B cell (primary cell): ENCODE results near the gene MARCHF3. TPM values are rescaled to one million over a fixed set of nuclear protein-coding genes. Genes with fewer than 3 reads are reported as not detected.

ENCODE experiments used
- ATAC-seq: fragments of 200-7000 bp; cut with Tn5 transposase; one replicate; pipeline ENCODE4 v1.10.0; 2021; ENCODE audit warnings: low read depth, mild to moderate bottlenecking, moderate number of reproducible peaks, moderate library complexity
- CTCF ChIA-PET: fragments of 350-600 bp; sonication (Branson Sonifier 250); formaldehyde crosslinking; loops from one replicate; lab custom pipeline; 2021; ENCODE audit warnings: antibody characterized with exemption, inconsistent platforms; lab: Charles Lee
- POLR2A ChIA-PET: fragments of 350-600 bp; sonication (Branson Sonifier 250); formaldehyde crosslinking; loops from one replicate; lab custom pipeline; 2021; ENCODE audit warnings: antibody characterized with exemption; lab: Charles Lee
- DNase-seq: peaks from one replicate; pipeline ENCODE4 v3.0.0; 2013
- H2AFZ ChIP-seq: 2 replicates; pipeline ENCODE4 v1.6.1; 2012; ENCODE audit warnings: mild to moderate bottlenecking, low read depth, low read length; ENCODE audit not compliant: insufficient read depth, poor library complexity, severe bottlenecking
- H3K27ac ChIP-seq, 2 donors: 1 replicate in 1 of 2; 2 replicates in 1 of 2; pipeline ENCODE4 v1.5.1; 2012 to 2013; ENCODE audit warnings: low read length in 2 of 2, mild to moderate bottlenecking in 2 of 2, moderate library complexity in 1 of 2
- H3K27me3 ChIP-seq, 4 experiments: fragments of 200-600 bp in 1 of 4; sonication (generic) in 1 of 4; replicated peaks in 1 of 4; 1 replicate in 2 of 4; 2 replicates in 2 of 4; pipeline versions ENCODE4 v1.6.1 to v1.7.0; 2013 to 2016; ENCODE audit warnings: low read length in 3 of 4, mild to moderate bottlenecking in 2 of 4, mixed read lengths in 1 of 4, moderate library complexity in 1 of 4; ENCODE audit not compliant: insufficient read depth in 4 of 4, control insufficient read depth in 3 of 4; ENCODE audit errors: control extremely low read depth in 1 of 4
- H3K36me3 ChIP-seq, 2 experiments: replicated peaks in 1 of 2; 1 replicate in 1 of 2; 2 replicates in 1 of 2; pipeline versions ENCODE4 v1.6.1 to v1.7.1; 2013; ENCODE audit warnings: low read length in 1 of 2; ENCODE audit not compliant: insufficient read depth in 2 of 2, control insufficient read depth in 1 of 2; ENCODE audit errors: control extremely low read depth in 1 of 2, extremely low read depth in 1 of 2
- H3K4me1 ChIP-seq, 2 donors: fragments of 200-600 bp in 1 of 2; sonication (generic) in 1 of 2; 1 replicate in 1 of 2; 2 replicates in 1 of 2; pipeline versions ENCODE4 v1.5.1 to v1.6.1; 2013 to 2017; ENCODE audit warnings: low read length in 2 of 2; ENCODE audit not compliant: control insufficient read depth in 2 of 2, insufficient read depth in 2 of 2
- H3K4me2 ChIP-seq: replicated peaks from 2 replicates; pipeline ENCODE3; 2012; ENCODE audit warnings: mild to moderate bottlenecking, low read depth, low read length; ENCODE audit not compliant: poor library complexity, severe bottlenecking
- H3K4me3 ChIP-seq, 5 experiments: fragments of 200-600 bp in 1 of 5; sonication (generic) in 1 of 5; 1 replicate in 3 of 5; 2 replicates in 2 of 5; pipeline versions ENCODE4 v1.5.1 to v1.7.0; 2011 to 2016; ENCODE audit warnings: low read length in 4 of 5, mild to moderate bottlenecking in 4 of 5, low read depth in 2 of 5, control low read depth in 1 of 5, moderate library complexity in 1 of 5; ENCODE audit not compliant: insufficient read depth in 1 of 5; ENCODE audit errors: control extremely low read depth in 1 of 5, extremely low read depth in 1 of 5
- H3K79me2 ChIP-seq: fragments of 200-600 bp; sonication (generic); one replicate; pipeline ENCODE4 v1.6.0; 2016; ENCODE audit warnings: low read length; ENCODE audit not compliant: control insufficient read depth, insufficient read depth
- H3K9ac ChIP-seq: fragments of 200-600 bp; sonication (generic); 2 replicates; pipeline ENCODE4 v1.6.1; 2017; ENCODE audit warnings: mild to moderate bottlenecking, low read length, moderate library complexity
- H3K9me3 ChIP-seq, 3 donors: one replicate each; pipeline versions ENCODE4 v1.6.1 to v1.7.1; 2013; ENCODE audit warnings: low read length in 2 of 3; ENCODE audit not compliant: control insufficient read depth in 2 of 3, insufficient read depth in 1 of 3; ENCODE audit errors: control extremely low read depth in 1 of 3
- H4K20me1 ChIP-seq: 2 replicates; pipeline ENCODE4 v1.6.0; 2012; ENCODE audit warnings: mild to moderate bottlenecking, low read length; ENCODE audit not compliant: insufficient read depth, control insufficient read depth, poor library complexity, severe bottlenecking
- H3K27ac Mint-ChIP-seq: one replicate; pipeline ENCODE4 v1.8.0; 2021; ENCODE audit warnings: mixed read lengths
- H3K27me3 Mint-ChIP-seq: one replicate; pipeline ENCODE4 v1.8.0; 2021; ENCODE audit warnings: mixed read lengths
- H3K4me1 Mint-ChIP-seq: one replicate; pipeline ENCODE4 v1.8.0; 2021; ENCODE audit warnings: mixed read lengths
- H3K4me3 Mint-ChIP-seq: one replicate; pipeline ENCODE4 v1.8.0; 2021; ENCODE audit warnings: mixed read lengths
- H3K9me3 Mint-ChIP-seq: one replicate; pipeline ENCODE4 v1.8.0; 2022; ENCODE audit warnings: mixed read lengths; ENCODE audit not compliant: insufficient read depth
- EZH2 ChIP-seq: IDR thresholded peaks from 2 replicates; pipeline ENCODE4 v1.6.1; 2012; ENCODE audit warnings: borderline replicate concordance, low read depth, mild to moderate bottlenecking, moderate library complexity, low read length; ENCODE audit not compliant: insufficient read depth, poor library complexity, severe bottlenecking
- WGBS: methylation state at CpG from one replicate; pipeline ENCODE4 v1.1.5; 2013; ENCODE audit warnings: missing lambda C conversion rate; ENCODE audit not compliant: insufficient coverage; 5-methylcytosine and 5-hydroxymethylcytosine counted together
- intact Hi-C: fragments of 100-400 bp; cut with micrococcal nuclease; formaldehyde crosslinking; loops from one replicate; pipeline ENCODE4 v1.10.0; 2022
- polyA plus RNA-seq: library from polyadenylated mRNA; depleted of rRNA; stranded (reverse); fragments of >200 nt; gene quantifications from 2 replicates; pipeline ENCODE4 v1.2.3, GENCODE V29; 2012
- total RNA-seq, 2 donors: library from RNA; stranded (reverse); fragments of 120-200 nt in 1 of 2; gene quantifications; 1 replicate in 1 of 2; 2 replicates in 1 of 2; pipeline versions ENCODE4 v1.2.3 to v1.2.4, GENCODE V29; 2013 to 2022
- TF ChIP-seq, protein P1 (sequence below): fragments of 200-600 bp; IDR thresholded peaks from one replicate; pipeline ENCODE4 v1.8.0; 2022; ENCODE audit warnings: antibody characterized with exemption, mild to moderate bottlenecking

Gene MARCHF3
- total and polyA plus RNA-seq, 2 donors (not counting 1 experiment from before 2014, with no cell fraction given) = 31.6 to 35.0 TPM

- H3K4me1 Mint-ChIP-seq = peaks cover 22% of the 10 kb centered on the region
- H3K79me2 ChIP-seq = peaks cover 14% of the 10 kb centered on the region
- H3K27ac Mint-ChIP-seq = no peak overlapping the region
- WGBS = 97% methylated on average over 3 of the region's 5 CpGs
- CTCF ChIA-PET = interaction anchor here (0.8 kb wide), 1 partner anchor 393 kb away, joined by 3 read pairs; no protein-coding TSS in a partner anchor
- H3K27ac ChIP-seq = no peak overlapping the region
- no peaks in the 10 kb centered on the region for H3K9me3 ChIP-seq
- no peaks in the 10 kb centered on the region for H3K9me3 Mint-ChIP-seq
- ATAC-seq = no peak
- H4K20me1 ChIP-seq = peaks cover 24% of the 10 kb centered on the region
- intact Hi-C loops = no loop called here
- H3K27me3 Mint-ChIP-seq = no peaks in the 10 kb centered on the region
- DNase-seq = no peak
- H3K4me2 ChIP-seq = no peak overlapping the region
- no peak overlapping the region for H3K4me3 Mint-ChIP-seq
- H3K9ac ChIP-seq = no peak overlapping the region
- H3K36me3 ChIP-seq = peaks cover 2 to 26% of the 10 kb centered on the region in 2 experiments
- no peak overlapping the region for H2AFZ ChIP-seq
- POLR2A ChIA-PET = no interaction called here
- H3K4me3 ChIP-seq = no peak overlapping the region
- TF ChIP-seq, protein P1, sequence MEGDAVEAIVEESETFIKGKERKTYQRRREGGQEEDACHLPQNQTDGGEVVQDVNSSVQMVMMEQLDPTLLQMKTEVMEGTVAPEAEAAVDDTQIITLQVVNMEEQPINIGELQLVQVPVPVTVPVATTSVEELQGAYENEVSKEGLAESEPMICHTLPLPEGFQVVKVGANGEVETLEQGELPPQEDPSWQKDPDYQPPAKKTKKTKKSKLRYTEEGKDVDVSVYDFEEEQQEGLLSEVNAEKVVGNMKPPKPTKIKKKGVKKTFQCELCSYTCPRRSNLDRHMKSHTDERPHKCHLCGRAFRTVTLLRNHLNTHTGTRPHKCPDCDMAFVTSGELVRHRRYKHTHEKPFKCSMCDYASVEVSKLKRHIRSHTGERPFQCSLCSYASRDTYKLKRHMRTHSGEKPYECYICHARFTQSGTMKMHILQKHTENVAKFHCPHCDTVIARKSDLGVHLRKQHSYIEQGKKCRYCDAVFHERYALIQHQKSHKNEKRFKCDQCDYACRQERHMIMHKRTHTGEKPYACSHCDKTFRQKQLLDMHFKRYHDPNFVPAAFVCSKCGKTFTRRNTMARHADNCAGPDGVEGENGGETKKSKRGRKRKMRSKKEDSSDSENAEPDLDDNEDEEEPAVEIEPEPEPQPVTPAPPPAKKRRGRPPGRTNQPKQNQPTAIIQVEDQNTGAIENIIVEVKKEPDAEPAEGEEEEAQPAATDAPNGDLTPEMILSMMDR = no peak
- TF ChIP-seq EZH2 = no peak
- H3K4me1 ChIP-seq = peaks cover 2 to 6% of the 10 kb centered on the region in 2 donors
- H3K27me3 ChIP-seq = no peaks in the 10 kb centered on the region
These were observed 110.1 kb downstream of the MARCHF3 start for GRCh38 chr5:126920291-126920690.

- POLR2A ChIA-PET = no interaction called here
- Histone ChIP-seq H3K27me3 (no peaks in the 10 kb centered on the region), H3K27ac (no peak overlapping the region), H3K4me1 (peaks cover 2 to 6% of the 10 kb centered on the region in 2 donors), H3K9ac (no peak overlapping the region), H3K9me3 (no peaks in the 10 kb centered on the region), H3K79me2 (peaks cover 14% of the 10 kb centered on the region), H3K4me2 (no peak overlapping the region), H4K20me1 (peaks cover 19% of the 10 kb centered on the region), H3K36me3 (peaks cover 2 to 34% of the 10 kb centered on the region in 2 experiments), H2AFZ (no peak overlapping the region), H3K4me3 (no peak overlapping the region)
- Mint-ChIP-seq H3K27me3 (no peaks in the 10 kb centered on the region), H3K4me1 (peaks cover 19% of the 10 kb centered on the region), H3K27ac (no peak overlapping the region), H3K9me3 (no peaks in the 10 kb centered on the region), H3K4me3 (no peak overlapping the region)
- ATAC-seq (no peak), DNase-seq (no peak)
- CTCF ChIA-PET = no interaction called here
- intact Hi-C loops = loop anchor here (5.0 kb wide), 1 partner anchor 108 kb away; no protein-coding TSS in a partner anchor
- 99% methylated on average over 6 of the region's 7 CpGs for WGBS
- TF ChIP-seq EZH2 = no peak
- TF ChIP-seq, protein P1 = no peak
These were observed 110.8 kb downstream of the MARCHF3 start for GRCh38 chr5:126919566-126919965.
